HG03196 (cell line): ENCODE results near the gene STK32B.

Experiments used
- ATAC-seq: cut with Tn5 transposase; IDR thresholded peaks from one replicate; pipeline ENCODE4 v1.9.1; 2021; ENCODE audit not compliant: unreplicated experiment

STK32B gene

GRCh38 chr4:5462896-5463295, 411.6 kb downstream of the STK32B start:
- no peak for ATAC-seq

DNA sequence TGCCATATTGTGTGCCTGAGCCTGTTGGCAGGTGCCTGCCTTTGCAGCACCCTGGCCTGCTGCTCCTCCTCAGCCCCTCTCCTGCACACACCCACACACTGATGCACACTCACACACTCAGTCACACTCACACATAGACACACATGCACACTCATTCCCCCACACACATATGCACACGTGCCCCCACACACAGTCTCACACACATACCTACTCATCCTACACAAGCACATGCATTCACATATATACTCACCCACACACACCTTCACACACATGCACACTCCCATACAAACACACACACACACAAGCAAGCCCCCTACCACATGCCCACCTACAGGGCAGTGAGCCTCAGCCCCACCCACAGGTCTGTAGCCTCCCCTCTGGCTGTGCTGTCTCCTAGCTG, 412.1 kb downstream of the STK32B start:
- no peak for ATAC-seq

GRCh38 chr4:5463936-5464650, 412.8 kb downstream of the STK32B start:
- no peak for ATAC-seq

DNA sequence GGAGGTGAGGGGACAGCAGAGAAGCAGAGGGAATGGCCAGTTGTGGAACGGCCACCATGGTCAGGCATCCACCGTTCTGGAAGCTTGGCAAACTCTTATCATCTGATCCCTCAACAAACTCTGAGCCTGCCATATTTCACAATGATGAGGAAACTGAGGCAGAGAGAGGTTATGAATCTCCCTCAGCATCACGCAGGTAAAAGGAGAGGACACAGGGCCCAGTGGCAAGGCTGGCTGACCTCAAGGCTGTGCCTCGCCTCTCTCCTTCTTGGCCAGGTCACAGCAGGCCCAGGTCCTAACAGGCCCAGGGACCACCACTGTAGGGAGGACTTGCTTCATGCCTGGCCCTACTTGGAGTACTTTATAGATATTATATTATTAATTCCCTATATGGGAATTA, 414.2 kb downstream of the STK32B start:
- ATAC-seq: no peak

- no peak for ATAC-seq
These were observed 414.7 kb downstream of the STK32B start for GRCh38 chr4:5465956-5466355.

GRCh38 chr4:5467111-5467510, 415.8 kb downstream of the STK32B start:
- no peak for ATAC-seq

DNA sequence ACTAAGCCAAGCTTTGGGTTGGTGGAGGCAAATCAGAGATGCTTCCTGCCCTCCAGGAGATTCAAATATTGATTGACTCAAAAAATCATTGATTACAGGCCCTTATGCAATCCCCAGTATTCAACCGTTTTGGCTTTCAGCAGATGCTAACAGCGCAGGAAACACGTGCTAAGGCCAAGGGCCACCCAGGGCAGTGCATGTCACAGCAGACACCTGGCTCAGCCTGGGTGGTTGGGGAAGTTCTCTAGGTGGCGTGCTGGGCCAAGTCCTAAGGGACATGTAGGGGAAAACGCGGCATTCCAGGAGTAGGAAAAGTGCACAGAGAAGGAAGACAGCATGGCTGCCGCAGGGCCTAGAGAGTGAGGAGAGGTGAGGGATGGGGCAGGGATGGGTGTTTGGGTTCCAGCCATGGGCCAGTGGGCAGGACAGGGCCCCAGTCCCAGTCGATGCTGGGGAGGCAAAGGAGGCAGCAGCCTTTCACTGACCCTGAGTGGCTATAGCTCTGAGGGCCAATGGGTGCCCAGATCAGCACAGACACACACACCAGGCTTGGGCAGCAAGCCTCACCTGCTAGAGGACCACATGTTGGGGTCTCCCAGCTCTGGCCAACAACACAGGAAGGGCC, 418.0 kb downstream of the STK32B start:
- no peak for ATAC-seq

- no peak for ATAC-seq
These were observed 418.6 kb downstream of the STK32B start for GRCh38 chr4:5469861-5470260.

- no peak for ATAC-seq
These were observed 419.3 kb downstream of the STK32B start for GRCh38 chr4:5470318-5471198.

GRCh38 chr4:5471206-5471605, 419.9 kb downstream of the STK32B start:
- ATAC-seq: no peak

DNA sequence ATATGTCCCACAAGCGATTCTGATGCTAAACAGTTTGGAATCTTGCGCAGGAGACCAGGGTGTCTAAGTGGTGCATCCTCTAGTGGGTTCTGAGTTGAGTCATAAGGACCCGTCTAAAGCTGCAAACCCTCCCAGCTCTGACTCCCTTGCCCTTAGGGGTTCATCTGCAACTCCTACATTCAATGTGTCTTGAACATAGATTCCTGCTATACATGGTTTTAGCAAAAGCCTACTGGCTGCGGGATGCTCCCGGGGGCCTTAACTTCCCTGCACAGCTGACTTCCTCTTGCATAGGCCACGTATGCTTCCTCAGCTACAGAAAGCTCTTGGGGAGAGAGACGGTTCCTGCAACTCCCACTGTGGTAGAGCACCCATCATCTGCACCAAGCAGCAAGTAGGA, 420.4 kb downstream of the STK32B start:
- ATAC-seq: no peak

DNA sequence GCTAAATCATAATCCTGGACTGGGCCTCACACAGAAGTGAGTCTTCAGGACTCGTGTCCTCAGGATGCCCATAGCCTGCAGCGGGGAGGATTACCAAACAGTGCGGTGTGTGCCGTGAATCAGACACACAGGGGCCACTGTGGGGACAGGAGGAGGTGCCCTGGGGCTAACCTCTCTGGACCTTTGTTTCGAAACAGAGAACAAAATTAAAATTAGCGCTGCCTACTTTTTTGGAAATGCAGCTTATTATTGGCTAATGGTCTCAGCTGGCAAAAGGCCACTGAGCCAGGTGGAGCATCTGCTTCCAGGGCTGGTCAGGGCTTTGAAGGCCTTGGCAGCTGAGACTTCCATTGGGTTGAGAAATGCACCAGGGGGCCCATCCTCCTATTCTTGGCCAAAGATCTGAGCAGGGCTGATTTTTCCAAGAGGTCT, 420.9 kb downstream of the STK32B start:
- no peak for ATAC-seq

DNA sequence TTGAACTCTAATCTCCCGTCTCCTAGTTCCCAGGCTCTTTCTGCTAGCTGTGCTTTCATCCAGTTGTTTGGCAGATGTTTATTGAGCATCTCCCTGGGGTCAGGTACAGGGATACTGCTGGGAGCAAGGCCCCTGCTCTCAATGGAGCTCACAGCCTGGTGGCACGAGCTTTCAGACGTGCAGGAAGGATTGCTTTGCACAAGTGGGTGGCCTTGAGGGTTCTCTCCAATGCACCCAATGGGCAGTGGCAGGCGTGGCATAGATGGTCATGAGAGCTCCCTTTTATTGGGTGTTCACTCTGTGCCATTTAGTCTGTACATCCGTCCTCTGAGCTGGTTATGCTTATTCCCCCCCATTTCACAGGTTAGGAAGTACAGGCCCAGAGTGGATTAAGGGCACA, 421.8 kb downstream of the STK32B start:
- no peak for ATAC-seq

DNA sequence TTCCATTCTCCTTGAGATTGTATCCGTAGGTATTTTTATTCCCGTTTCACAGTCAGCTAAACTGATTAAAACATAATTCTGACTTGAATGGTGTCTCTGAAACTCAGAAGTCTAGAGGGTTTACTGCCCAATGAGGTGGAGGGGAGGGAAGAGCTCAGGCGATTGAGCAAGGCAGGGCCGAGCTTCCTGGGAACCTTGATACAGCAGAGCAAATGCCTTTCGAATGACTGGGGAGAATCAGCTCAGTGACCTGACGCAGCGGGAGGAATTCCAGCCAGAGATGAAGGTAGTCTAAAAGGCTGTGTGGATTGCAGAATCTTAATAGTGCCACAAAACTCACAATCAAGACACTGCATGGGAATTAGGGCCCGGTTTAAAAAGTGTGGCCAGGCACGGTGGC, 423.5 kb downstream of the STK32B start:
- ATAC-seq: no peak

DNA sequence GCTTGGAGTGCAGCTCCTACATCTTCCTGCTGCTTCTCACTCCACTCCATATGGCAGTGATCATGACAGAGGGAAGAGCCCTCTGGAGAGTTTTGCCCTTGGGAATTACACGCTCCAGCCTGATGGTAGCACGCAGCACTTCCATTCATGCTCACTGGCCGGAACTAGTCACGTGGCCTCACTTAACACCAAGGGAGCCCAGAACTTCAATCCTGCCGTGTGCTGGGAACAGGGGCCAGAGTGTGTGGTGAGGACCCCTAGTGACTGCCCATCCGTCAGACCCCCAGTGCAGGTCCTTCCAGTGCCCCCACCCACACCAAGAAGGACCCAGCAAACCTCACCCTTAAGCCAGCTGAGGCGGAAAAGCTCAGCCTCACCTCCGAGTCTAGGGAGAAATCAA, 426.3 kb downstream of the STK32B start:
- no peak for ATAC-seq

GRCh38 chr4:5478169-5478568, 426.9 kb downstream of the STK32B start:
- no peak for ATAC-seq

- ATAC-seq: no peak
These were observed 427.4 kb downstream of the STK32B start for GRCh38 chr4:5478697-5479096.

DNA sequence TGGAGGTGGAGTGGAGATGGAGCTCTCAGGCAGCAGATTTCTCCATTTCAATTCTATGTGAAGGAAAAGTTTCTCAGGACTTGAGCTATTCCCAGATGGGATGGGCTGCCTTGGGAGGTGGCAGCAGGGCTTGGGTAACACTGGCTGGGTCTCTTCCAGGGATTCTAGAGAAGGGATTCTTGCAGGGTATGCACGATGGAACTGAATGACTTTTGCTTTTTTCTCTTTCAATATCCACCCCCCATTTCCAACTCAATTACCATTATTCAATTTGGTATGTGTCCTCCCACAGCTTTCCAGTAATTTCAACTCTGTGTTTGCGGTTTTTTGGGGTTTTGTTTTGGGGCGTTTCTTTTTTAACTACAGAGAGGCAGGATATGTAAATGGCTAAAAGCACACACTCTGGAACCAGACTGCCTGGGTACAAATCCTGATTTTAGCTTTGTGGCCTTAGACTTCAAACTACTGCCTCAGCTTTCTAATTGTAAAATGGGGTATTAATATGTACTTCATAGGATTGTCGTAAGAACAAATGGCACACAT, 428.3 kb downstream of the STK32B start:
- ATAC-seq: no peak

GRCh38 chr4:5488413-5488812, 437.1 kb downstream of the STK32B start:
- no peak for ATAC-seq

- no peak for ATAC-seq
These were observed 438.0 kb downstream of the STK32B start for GRCh38 chr4:5489260-5489659.

DNA sequence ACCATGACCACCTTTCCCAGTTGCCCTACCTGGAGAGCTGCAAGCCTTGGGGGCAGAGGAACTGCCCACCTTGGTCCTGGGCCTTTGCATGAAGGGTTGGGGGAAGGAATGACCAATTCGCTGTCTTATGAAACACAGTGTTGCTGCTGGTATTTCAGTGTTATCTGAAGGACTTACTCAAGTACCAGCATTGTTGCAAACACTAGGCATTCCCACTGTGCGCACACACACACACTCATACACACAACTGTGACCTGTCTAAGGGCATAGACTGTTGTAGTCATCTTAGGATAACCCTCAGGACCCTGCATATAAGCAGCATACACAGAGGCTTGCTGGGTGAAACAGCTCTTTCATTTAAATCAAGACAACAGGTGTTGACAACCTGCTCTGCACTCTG, 446.2 kb downstream of the STK32B start:
- no peak for ATAC-seq

DNA sequence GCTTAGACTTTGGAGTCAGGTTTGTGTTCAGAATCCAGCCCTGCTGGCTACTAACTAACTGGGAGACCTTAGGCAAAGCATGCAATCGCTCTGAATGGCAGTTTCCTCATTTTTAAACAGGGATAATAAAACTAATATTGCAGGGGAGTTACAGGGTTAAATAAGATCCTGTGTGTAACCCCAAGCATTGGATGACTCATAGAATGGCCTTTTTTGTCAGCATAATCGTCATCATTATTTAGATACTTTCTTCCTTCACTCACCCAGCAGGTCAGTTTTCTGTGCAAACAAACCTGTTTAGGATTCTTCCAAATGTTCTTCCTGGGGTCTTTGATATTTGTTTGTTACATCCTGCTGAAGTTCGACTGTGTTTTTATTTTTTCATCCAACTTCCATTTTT, 448.9 kb downstream of the STK32B start:
- no peak for ATAC-seq
